ENCODE data around the gene GMNC.
A peak's percentile ranks its signal among the peaks of the same experiment; 100 is the strongest.
"Not testable (repeated sequence)": the region's sequence is repeated elsewhere in the genome, so short reads cannot be mapped to it uniquely, and the experiment has no call there.

Gene GMNC

GRCh38 chr3:190862209-190863118 is at the start of gene GMNC:
Gene GMNC, minus strand, starts transcription at chr3:190862694. Its CDS starts 79 bp downstream, at chr3:190862615.
- DNase-seq (ENCODE audit: low read depth in 2 of 2): peak; percentile 8 to 13

GRCh38 chr3:190911382-190911781 is 48.9 kb upstream of the GMNC start:
- DNase-seq (ENCODE audit: low read depth in 2 of 2): no peak

- DNase-seq (ENCODE audit: low read depth in 2 of 2): no peak
Observed at GRCh38 chr3:190909908-190910307, 47.4 kb upstream of the GMNC start.

- DNase-seq (ENCODE audit: low read depth in 2 of 2): no peak
Observed at GRCh38 chr3:190903156-190903555, 40.7 kb upstream of the GMNC start.

DNA sequence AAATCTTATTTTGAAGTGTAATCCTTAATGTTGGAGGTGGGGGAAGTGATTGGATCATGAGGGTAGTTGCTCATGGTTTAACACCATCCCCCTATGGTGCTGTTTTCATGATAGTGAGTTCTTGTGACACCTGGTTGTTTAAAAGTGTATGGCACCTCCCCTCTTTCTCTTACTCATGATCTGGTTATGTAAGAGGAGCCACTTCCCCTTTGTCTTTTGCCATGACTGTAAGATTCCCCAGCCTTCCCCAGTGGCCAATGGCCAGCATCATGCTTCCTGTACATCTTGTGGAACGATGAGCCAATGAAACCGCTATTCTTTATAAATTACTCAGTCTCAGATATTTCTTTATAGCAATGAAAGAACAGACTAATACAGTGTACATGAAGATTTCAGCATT is 39.8 kb upstream of the GMNC start:
- no peak for DNase-seq (ENCODE audit: low read depth in 2 of 2)

DNA sequence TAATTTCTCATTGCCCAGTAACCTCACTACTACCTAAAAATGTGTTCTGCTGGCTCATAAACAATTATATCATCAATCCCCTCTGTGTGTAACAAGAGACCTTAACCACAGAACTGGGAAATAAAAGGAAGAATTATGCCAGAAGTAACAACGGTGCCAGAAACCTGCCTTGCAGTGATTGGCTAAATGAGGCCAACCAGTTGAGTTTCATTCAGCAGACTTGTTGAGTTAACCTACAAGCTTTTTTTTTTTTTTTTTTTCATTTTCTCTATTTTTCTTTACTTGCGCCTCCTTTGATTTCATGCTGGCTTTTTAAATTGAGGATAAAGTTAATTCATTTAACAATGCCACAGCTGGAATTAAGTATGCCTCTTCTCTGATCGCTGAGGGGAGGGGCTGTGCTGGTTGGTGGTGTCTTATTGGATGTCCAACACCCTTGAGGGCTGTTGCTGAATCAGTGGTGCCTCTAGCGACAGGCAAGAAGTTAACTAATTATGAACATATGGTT is 30.0 kb upstream of the GMNC start:
- no peak for DNase-seq (ENCODE audit: low read depth in 2 of 2)

DNA sequence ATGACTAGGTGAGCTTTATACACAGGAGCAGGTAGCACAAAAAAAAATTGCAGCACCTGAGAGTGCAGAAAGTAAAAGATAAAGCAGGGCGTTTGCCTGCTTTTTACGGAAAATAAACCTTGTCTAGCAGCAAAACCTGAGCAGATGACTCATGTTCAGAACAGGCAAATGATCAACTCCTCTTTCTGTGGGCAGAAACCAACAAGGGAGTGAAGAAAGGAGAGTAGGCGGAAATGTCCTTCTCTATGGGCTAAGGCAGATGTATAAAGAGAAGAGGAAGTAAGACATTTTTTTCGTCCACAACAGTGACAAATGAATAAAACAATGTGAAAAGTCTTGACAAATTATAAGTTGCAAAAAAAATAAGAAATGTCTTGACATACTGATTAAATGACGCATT is 24.5 kb upstream of the GMNC start:
- no peak for DNase-seq (ENCODE audit: low read depth in 2 of 2)

DNA sequence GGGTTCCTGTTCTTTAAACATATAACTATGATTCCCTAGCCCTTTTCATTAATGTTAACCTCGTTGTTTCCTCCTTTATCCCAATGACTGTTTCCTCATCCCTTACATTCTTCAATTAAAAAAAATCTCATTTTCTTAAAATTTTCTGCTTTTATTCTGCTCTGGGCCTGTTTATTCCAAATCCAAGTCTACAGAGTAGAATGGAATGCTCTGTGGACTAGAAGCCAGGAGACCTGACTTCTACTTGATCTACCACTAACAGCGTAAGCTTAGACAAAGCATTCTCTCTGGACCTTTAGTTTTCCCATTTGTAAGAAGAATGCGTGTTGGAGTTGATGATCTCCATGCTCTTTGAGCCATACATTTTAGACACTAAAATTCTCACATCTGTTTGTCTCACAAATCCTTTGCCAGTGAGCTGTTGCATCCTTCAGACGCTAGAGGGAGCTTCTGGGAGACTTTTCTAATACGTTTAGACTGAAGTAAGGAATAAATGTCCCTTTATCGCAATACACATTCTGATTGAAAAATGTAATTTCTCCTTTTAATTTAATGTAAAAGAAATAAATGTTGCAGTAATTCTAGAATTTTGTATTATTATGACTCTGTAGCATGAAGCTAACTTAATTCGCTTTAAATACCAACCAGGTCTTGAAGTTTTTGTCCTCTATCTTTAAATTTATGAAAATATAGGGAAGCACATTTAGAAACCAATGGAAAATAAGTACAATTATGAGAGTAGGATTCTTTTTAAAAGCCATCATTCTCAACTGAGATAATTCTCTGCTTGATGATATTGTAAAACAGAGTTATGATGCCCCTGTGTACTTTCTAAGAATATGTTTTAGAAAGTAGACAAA is 21.7 kb upstream of the GMNC start:
- DNase-seq (ENCODE audit: low read depth in 2 of 2): peak in 1 of 2 donors; percentile 14

GRCh38 chr3:190883141-190883540 is 20.6 kb upstream of the GMNC start:
- no peak for DNase-seq (ENCODE audit: low read depth in 2 of 2)

- peak in 1 of 2 donors; percentile 13 for DNase-seq (ENCODE audit: low read depth in 2 of 2)
Observed at GRCh38 chr3:190877925-190878324, 15.4 kb upstream of the GMNC start.

DNA sequence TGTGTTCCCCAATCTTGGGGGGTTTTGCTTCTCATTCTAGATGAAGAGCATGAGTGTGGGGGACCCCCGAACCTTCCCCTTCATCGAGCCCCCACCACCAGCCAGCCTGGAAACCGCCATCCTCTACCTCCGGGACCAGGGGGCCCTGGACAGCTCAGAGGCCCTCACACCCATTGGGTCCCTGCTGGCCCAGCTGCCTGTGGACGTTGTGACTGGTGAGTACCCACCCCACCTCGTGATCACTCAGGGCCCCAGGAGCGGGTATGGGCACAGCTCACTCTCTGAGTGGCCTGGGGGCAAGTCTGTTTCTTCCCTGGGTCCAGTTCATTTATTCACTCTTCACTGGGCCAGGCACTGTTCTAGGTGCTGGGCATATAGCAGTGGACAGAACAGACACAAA is 13.9 kb upstream of the GMNC start:
- DNase-seq (ENCODE audit: low read depth in 2 of 2): not testable (repeated sequence)

DNA sequence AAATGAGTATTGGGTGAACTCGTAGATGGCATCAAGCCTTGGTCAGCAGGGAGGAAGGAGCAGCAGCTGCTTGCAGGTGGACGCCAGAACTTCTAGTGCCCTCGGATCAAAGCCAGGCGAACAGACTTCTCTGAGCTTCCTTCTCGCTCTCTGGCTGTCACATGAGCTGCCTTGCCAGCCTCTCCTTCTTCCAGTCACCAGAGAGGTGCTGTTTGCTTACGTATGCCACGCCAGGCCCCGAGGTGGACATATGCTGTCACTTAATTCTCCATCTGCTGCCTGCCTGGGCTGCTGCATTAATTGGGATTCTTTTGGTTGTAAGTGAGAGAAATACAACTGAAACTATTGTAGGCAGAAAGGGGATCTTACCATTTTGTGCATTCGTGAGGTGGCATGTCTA is 12.6 kb upstream of the GMNC start:
- DNase-seq (ENCODE audit: low read depth in 2 of 2): not testable (repeated sequence)

DNA sequence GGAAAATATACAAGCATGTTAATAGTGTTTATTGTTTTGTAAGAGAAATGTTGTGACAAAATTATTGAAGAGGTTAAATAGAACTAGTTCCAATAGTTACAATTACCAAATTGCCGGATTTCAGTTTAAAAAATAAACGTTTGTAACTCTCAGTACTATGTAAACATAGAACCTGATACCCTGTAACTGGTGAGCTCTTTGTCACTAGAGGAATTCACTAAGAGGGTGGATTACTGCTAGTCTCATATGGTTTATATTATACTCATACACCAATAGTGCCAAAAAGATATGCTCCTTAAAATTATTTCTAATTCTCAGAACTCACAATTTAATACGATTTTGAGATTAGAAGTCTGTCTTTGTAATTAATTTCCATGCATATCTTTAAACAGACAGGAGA is 7.6 kb upstream of the GMNC start:
- no peak for DNase-seq (ENCODE audit: low read depth in 2 of 2)

DNA sequence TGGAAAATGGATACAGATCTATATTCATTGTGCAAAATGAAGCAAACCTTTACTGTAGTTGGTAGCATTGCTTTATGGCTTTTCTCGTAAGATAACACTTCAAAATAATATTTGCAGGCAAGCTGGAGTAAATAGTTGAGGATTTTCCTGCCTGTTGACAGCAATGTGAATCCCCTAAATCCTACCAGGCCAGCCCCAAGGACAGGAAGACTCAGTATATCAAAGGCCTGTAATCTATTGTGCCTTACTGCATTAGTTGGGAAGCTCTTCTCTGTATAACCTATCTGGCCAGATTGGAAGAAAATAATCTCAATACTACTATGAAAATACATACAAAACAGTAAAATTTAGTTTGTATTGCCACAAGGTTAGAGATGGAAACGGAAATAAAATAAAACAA is 4.6 kb upstream of the GMNC start:
- DNase-seq (ENCODE audit: low read depth in 2 of 2): no peak

GRCh38 chr3:190865828-190866227 is 3.3 kb upstream of the GMNC start:
- no peak for DNase-seq (ENCODE audit: low read depth in 2 of 2)

DNA sequence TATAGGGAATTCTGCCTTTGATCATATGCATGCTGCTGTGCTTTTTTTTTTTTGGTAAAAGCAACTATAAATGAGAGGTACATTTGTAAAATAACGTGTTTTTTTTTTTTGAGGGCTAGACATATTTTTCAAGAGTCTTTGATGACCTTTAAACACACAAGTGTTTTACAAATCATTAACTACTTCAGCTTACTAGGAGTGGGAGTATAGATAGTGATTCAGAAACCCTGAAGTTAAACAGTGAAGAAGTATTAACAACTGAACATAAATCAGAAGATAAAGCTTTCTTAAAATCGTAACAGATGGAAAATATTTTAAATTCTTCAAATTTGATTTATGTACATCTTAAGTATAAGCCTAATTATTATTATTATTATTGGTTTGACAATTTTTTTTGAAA is 2.9 kb upstream of the GMNC start:
- no peak for DNase-seq (ENCODE audit: low read depth in 2 of 2)

GRCh38 chr3:190864002-190864401 is 1.5 kb upstream of the GMNC start:
- DNase-seq (ENCODE audit: low read depth in 2 of 2): no peak

DNA sequence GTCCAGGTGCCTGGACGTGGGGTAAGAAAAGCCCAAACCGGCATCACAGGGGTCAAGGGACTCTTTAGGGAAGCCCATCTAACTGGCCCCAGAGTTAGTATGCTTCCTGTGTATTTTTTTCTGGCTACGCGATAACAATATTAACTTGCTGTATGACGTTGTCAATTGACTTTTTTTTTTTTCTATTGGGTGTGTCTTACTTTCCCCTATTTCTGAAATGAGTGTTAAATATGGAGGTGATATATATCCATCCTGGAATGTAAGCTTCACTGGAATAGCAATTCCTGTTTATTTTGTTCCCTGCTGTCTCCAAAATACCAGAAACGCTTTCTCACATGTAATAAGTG is 598 bp upstream of the GMNC start:
- DNase-seq (ENCODE audit: low read depth in 2 of 2): no peak

GRCh38 chr3:190860521-190860920 is 2.0 kb downstream of the GMNC start:
- no peak for DNase-seq (ENCODE audit: low read depth in 2 of 2)

DNA sequence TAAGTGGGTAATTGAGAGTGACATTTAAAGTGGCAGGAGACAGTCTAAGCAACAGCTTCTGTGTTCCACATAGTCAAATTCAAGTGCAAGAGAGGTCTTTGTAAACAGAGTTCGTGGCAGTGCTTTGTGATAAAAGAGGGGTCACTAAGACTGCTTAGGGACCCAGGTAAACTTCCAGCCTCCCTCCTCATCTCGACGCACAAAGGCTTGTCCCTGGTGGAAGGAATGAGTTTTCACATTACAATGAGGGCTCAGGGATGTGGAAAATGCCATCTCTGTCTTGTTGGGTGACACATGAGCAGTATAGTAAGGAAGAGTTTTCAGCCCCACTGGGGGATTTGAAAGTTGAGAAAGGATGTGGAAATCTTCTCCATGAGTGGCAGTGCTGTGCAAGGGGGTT is 7.3 kb downstream of the GMNC start:
- DNase-seq (ENCODE audit: low read depth in 2 of 2): no peak

- no peak for DNase-seq (ENCODE audit: low read depth in 2 of 2)
Observed at GRCh38 chr3:190854062-190854461, 8.4 kb downstream of the GMNC start.

DNA sequence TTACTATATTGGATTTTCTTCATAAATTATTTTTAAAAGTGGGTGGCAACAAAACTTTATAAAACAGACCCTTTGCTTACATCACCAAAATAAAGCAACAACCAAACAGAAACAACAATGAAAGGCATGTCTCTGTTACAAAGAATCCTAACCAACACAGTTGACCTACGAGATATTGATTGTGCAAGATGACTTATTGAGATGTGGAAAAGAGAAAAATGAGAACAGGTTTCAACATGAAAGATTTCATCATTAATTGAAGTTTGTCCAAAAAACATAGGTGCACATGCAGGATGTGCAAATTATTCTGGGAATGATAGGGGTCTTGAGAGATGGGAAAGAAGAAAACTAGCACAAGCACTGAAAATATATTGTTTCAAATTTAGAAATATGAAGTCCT is 9.0 kb downstream of the GMNC start:
- no peak for DNase-seq (ENCODE audit: low read depth in 2 of 2)

DNA sequence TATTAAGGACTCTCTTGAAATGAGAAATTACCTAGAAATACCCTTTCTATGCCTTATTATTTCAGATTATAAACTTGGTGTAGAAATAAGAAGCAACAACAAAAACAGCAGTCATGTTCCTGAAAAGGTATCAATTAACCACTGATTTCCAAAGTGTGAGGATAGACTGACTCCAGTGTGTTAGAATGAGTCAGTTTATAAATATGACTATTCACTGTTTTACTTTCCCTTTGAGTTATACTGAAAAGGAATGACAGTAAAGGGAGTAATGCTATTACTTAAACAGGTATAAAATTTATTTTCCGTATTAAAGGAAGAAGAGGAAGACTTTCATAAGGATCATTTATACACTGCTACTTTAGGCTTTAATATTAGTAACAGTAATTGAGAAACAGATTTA is 12.9 kb downstream of the GMNC start:
- no peak for DNase-seq (ENCODE audit: low read depth in 2 of 2)
